Lower leg skin (tissue), 4 donors: ENCODE data around the gene PRSS22. TPM values are rescaled to one million over a fixed set of nuclear protein-coding genes. Genes with fewer than 3 reads are reported as not detected.

Experiments used
- DNase-seq, 2 donors: peaks; one replicate each; pipeline ENCODE4 v3.0.0-alpha.2; 2019; ENCODE audit warnings: low spot score in 2 of 2
- H3K4me3 ChIP-seq: fragments of 200-600 bp; sonication (generic); 2 replicates; pipeline ENCODE4 v1.5.1; 2017; ENCODE audit warnings: mild to moderate bottlenecking, low read depth; ENCODE audit not compliant: poor library complexity, severe bottlenecking
- POLR2A ChIP-seq, 2 donors: fragments of 450-650 bp; IDR thresholded peaks; one replicate each; pipeline ENCODE4 v1.6.1; 2016 to 2017; ENCODE audit warnings: antibody characterized with exemption in 2 of 2, mild to moderate bottlenecking in 1 of 2, moderate library complexity in 1 of 2
- WGBS, 2 donors: methylation state at CpG; one replicate each; pipeline ENCODE4 v1.1.5; 2018; 5-methylcytosine and 5-hydroxymethylcytosine counted together
- intact Hi-C: fragments of 100-400 bp; cut with DNase I; formaldehyde crosslinking; loops from one replicate; pipeline ENCODE4 v1.15.0; 2023; ENCODE audit warnings: low total_unique reads
- total RNA-seq, 4 donors: library from RNA; depleted of rRNA; stranded (reverse); fragments of >200 nt; gene quantifications; one replicate each; pipeline ENCODE4 v1.1.0, GENCODE V29; 2016
- TF ChIP-seq, protein P1 (sequence below), 3 donors: fragments of 450-650 bp; IDR thresholded peaks; one replicate each; pipeline ENCODE4 v1.5.1; 2016; ENCODE audit warnings: antibody characterized with exemption in 3 of 3, mild to moderate bottlenecking in 3 of 3, moderate library complexity in 2 of 3

PRSS22 gene
- total RNA-seq, 4 donors from 2014 or later, result 2.3 to 6.7 (median 4.6) TPM

DNA sequence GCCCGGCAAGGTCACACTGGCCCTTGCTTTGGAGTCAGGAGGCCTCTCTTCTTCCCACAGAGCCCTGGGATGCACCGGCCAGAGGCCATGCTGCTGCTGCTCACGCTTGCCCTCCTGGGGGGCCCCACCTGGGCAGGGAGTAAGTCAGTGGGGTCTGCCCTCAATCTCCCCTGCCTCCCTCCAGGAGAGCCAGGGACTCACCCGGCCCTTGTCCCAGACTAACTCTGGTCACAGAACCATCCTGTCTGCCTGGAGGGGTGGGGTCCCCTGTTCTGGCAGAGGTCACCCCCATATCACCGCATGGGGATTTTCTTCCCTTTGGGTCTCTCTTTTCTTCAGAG lies 27.6 kb downstream of the PRSS22 start:
- TF ChIP-seq, protein P1, sequence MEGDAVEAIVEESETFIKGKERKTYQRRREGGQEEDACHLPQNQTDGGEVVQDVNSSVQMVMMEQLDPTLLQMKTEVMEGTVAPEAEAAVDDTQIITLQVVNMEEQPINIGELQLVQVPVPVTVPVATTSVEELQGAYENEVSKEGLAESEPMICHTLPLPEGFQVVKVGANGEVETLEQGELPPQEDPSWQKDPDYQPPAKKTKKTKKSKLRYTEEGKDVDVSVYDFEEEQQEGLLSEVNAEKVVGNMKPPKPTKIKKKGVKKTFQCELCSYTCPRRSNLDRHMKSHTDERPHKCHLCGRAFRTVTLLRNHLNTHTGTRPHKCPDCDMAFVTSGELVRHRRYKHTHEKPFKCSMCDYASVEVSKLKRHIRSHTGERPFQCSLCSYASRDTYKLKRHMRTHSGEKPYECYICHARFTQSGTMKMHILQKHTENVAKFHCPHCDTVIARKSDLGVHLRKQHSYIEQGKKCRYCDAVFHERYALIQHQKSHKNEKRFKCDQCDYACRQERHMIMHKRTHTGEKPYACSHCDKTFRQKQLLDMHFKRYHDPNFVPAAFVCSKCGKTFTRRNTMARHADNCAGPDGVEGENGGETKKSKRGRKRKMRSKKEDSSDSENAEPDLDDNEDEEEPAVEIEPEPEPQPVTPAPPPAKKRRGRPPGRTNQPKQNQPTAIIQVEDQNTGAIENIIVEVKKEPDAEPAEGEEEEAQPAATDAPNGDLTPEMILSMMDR (IDR thresholded peaks at IDR 0.05), result no peak
- TF ChIP-seq POLR2A (IDR thresholded peaks at IDR 0.05), result no peak
- intact Hi-C loops, result no loop called here
- no peak for DNase-seq
- no peak overlapping the region for H3K4me3 ChIP-seq
- 74 to 93% methylated on average over 3 to 5 of the region's 5 CpGs for WGBS, 2 donors

DNA sequence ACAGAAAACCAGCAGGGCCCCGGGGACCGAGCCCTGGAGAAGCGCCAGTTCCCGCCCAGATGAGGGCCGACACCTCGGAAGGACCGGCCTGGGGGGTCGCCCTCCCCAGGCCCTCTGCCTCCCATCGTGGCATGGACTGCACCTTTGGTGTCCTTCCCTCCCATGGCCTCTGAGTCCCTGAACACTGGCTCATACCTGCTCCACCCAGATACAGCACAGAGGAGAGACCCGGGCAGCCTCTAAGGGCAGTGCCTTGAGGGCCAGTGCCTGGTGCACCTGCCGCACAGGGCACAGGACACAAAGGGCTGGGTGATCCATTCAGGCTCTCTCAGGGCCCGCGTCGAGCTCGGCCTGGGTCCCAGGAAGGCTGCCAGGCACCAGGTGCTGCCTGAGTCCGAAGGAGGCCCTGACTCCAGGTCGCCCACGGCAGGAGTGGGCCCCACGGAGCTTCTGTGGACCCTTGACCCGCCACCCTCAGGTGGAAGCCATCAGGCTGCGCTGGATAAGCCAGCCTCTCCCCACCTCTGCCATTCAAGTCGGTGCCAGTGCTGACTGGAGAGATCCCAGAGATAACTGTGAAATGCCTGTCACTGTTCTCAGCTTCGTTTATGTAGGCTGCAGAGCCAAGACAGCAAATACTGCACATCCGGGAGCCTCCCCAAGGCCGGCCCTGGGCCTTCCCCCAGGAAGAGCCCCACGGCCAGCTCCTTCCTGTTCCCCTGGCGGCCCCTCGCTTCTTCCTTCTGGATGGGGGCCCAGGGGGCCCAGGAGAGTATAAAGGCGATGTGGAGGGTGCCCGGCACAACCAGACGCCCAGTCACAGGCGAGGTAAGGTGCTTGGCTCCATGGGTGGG lies 28.2 kb downstream of the PRSS22 start, which contains the start of gene ZG16B:
Gene ZG16B, plus strand, starts transcription at position 803 of the 854 bp plus-strand sequence. CDS start 139 bp downstream, outside the sequence.
- no peak for DNase-seq
- TF ChIP-seq, protein P1 (IDR thresholded peaks at IDR 0.05), result no peak
- no peak for TF ChIP-seq POLR2A (IDR thresholded peaks at IDR 0.05)
- intact Hi-C loops, result no loop called here
- 38 to 50% methylated on average over 17 to 31 of the region's 32 CpGs for WGBS, 2 donors
- H3K4me3 ChIP-seq, result no peak within 1 kb of the TSS

DNA sequence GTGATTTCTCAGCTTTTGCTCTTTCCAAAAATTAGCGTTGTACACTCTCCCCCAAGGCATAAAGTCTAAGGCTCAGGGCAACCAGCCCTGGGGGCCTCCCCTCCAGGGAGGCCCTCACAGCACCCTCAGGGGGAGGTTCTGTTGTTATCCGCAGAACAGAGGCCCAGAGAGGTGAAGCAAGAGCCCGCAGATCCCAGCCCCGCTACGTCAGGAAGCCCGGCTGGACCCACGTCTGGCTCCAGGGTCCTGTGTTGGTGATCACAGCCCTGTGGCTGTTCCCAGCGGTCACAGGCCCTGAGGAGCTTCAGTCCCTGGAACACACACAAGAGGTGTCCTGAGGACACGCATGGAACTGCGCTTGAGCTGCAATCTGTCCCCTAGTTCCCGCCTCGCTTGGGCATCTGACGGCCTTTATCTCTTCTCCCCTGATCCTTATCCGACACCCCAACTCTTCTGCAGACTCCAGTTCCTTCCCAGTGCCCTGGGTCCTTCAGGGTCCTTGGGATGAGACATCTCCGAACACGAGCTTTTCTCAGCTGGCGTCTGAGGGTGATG lies 29.0 kb downstream of the PRSS22 start:
- intact Hi-C loops, result no loop called here
- DNase-seq, result no peak
- 83 to 88% methylated on average over 17 of the region's 17 CpGs for WGBS, 2 donors

DNA sequence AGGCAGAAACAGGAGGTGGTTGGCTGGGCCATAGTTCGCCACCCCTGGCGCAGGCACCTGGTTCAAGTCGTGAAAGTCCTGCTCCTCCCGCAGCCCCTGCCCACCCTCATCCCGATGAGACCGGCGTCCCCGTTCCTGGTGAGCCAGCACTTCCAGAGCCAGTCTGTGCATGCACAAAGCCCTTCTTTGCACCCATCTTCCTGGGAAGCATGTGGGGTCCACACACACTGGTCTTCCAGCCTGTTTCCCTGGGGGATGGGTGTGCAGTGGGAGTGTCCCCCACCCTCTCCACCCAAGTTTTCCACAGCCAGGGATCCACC lies 29.5 kb downstream of the PRSS22 start:
- TF ChIP-seq, protein P1 (IDR thresholded peaks at IDR 0.05), result no peak
- no peak for TF ChIP-seq POLR2A (IDR thresholded peaks at IDR 0.05)
- intact Hi-C loops, result no loop called here
- WGBS, 2 donors, result 71 to 85% methylated on average over 8 of the region's 8 CpGs

More for the DNA sequence above, 29.0 kb downstream of the PRSS22 start:
- TF ChIP-seq, protein P1 (IDR thresholded peaks at IDR 0.05), result no peak
- no peak for TF ChIP-seq POLR2A (IDR thresholded peaks at IDR 0.05)
- no peak overlapping the region for H3K4me3 ChIP-seq

DNA sequence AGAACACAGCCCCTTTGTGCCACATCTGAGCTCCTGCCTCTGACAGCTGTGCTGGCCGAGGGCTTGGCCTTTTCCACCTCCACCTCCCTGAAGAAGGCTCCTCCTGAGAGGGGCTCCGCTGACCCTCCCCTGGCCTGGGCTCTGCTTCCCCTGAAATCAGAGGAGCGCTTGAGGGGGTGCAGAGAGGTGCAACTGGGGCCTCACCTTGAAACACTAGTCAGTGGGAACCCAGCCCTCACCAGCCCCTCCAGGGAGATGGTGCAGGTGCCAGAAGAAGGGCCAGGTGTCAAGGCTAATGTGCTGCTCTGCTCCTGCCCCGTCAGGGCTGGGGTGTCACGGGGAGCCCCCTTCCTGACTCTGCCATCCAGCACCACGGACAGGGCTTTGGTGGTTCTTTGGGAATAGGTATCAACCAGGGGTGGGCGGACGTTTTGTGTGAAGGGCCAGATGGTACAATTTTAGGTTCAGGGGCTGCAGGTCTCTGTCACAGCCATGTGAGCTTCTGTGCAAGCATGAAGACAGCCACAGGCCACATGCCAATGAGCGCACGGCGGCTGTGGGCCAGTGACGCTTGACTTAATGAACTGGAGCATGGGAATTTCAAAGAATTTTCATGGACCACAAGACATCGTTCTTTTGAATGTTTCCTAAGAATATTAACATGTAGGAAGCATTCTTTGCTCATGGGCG lies 30.0 kb downstream of the PRSS22 start:
- H3K4me3 ChIP-seq, result no peak overlapping the region
- WGBS, 2 donors, result 70 to 88% methylated on average over 13 of the region's 14 CpGs
- intact Hi-C loops, result no loop called here
- DNase-seq, result no peak
- TF ChIP-seq POLR2A (IDR thresholded peaks at IDR 0.05), result no peak
- TF ChIP-seq, protein P1 (IDR thresholded peaks at IDR 0.05), result no peak

More for the DNA sequence above, 29.5 kb downstream of the PRSS22 start:
- DNase-seq, result no peak
- H3K4me3 ChIP-seq, result no peak overlapping the region
